CD4-positive, alpha-beta T cell treated with Interleukin-6 for 4 hours (primary cell): Measurements from ENCODE around the gene NLGN4X.

Experiments used
- DNase-seq: peaks from one replicate; pipeline ENCODE4 v3.0.0-alpha.2; 2020; ENCODE audit warnings: mixed read lengths

NLGN4X gene

GRCh38 chrX:6149060-6149872 is 79.4 kb downstream of the NLGN4X start:
- no peak for DNase-seq

GRCh38 chrX:6134255-6134654 is 94.4 kb downstream of the NLGN4X start:
- no peak for DNase-seq

GRCh38 chrX:6132970-6133369 is 95.7 kb downstream of the NLGN4X start:
- DNase-seq: no peak

GRCh38 chrX:6131287-6131686 is 97.4 kb downstream of the NLGN4X start:
- no peak for DNase-seq

GRCh38 chrX:6129195-6129594 is 99.5 kb downstream of the NLGN4X start:
- no peak for DNase-seq

GRCh38 chrX:6120329-6120728 is 108.3 kb downstream of the NLGN4X start:
- DNase-seq: no peak

GRCh38 chrX:6095469-6095868 is 133.2 kb downstream of the NLGN4X start:
- DNase-seq: no peak

- no peak for DNase-seq
Measured at GRCh38 chrX:6074532-6074931, 154.1 kb downstream of the NLGN4X start.

- no peak for DNase-seq
Measured at GRCh38 chrX:6071731-6072130, 156.9 kb downstream of the NLGN4X start.

GRCh38 chrX:6067600-6067999 is 161.1 kb downstream of the NLGN4X start:
- no peak for DNase-seq

GRCh38 chrX:6053141-6053540 is 175.5 kb downstream of the NLGN4X start:
- no peak for DNase-seq

GRCh38 chrX:6052111-6052745 is 176.4 kb downstream of the NLGN4X start:
- no peak for DNase-seq

GRCh38 chrX:6049132-6049531 is 179.5 kb downstream of the NLGN4X start:
- DNase-seq: no peak

- no peak for DNase-seq
Measured at GRCh38 chrX:6041630-6042029, 187.0 kb downstream of the NLGN4X start.

GRCh38 chrX:6029014-6029413 is 199.7 kb downstream of the NLGN4X start:
- DNase-seq: no peak

GRCh38 chrX:6026980-6027379 is 201.7 kb downstream of the NLGN4X start:
- no peak for DNase-seq

GRCh38 chrX:6026429-6026828 is 202.2 kb downstream of the NLGN4X start:
- DNase-seq: no peak

GRCh38 chrX:6024204-6024603 is 204.5 kb downstream of the NLGN4X start:
- DNase-seq: no peak

GRCh38 chrX:6021316-6022091 is 207.2 kb downstream of the NLGN4X start:
- DNase-seq: peak; percentile 36

- no peak for DNase-seq
Measured at GRCh38 chrX:6019076-6019475, 209.6 kb downstream of the NLGN4X start.

- no peak for DNase-seq
Measured at GRCh38 chrX:6015423-6015822, 213.2 kb downstream of the NLGN4X start.

- DNase-seq: no peak
Measured at GRCh38 chrX:6012357-6012756, 216.3 kb downstream of the NLGN4X start.

- no peak for DNase-seq
Measured at GRCh38 chrX:6005856-6006255, 222.8 kb downstream of the NLGN4X start.

GRCh38 chrX:6004529-6004928 is 224.1 kb downstream of the NLGN4X start:
- no peak for DNase-seq
